Peyer's patch (tissue), 4 donors: ENCODE results near the gene RNF130. TPM values are rescaled to one million over a fixed set of nuclear protein-coding genes. Genes with fewer than 3 reads are reported as not detected.
"Not testable (repeated sequence)": the region's sequence is repeated elsewhere in the genome, so short reads cannot be mapped to it uniquely, and the experiment has no call there.

Source experiments
- DNase-seq, 3 donors: peaks; one replicate each; pipeline ENCODE4 v3.0.0-alpha.2; 2017 to 2019
- H3K27ac ChIP-seq, 4 donors: fragments of 200-600 bp; sonication (generic); one replicate each; pipeline ENCODE4 v1.5.1; 2016 to 2019
- H3K27me3 ChIP-seq, 2 donors: fragments of 200-600 bp; sonication (generic); one replicate each; pipeline ENCODE4 v1.5.1; 2019
- H3K36me3 ChIP-seq, 3 donors: fragments of 200-600 bp; sonication (generic); one replicate each; pipeline ENCODE4 v1.5.1; 2016 to 2019
- H3K4me1 ChIP-seq, 4 donors: fragments of 200-600 bp; sonication (generic); one replicate each; pipeline ENCODE4 v1.5.1; 2016 to 2019
- H3K4me3 ChIP-seq, 4 donors: fragments of 200-600 bp; sonication (generic); 1 replicate in 3 of 4; 2 replicates in 1 of 4; pipeline ENCODE4 v1.5.1; 2016 to 2019; ENCODE audit warnings: mild to moderate bottlenecking in 1 of 4
- H3K9me3 ChIP-seq, 4 donors: fragments of 200-600 bp; sonication (generic); one replicate each; pipeline ENCODE4 v1.5.1; 2016 to 2019; ENCODE audit warnings: mild to moderate bottlenecking in 1 of 4
- POLR2A ChIP-seq, 2 donors: fragments of 450-650 bp; IDR thresholded peaks; one replicate each; pipeline ENCODE4 v1.5.1; 2017; ENCODE audit warnings: antibody characterized with exemption in 2 of 2, mild to moderate bottlenecking in 2 of 2, moderate library complexity in 2 of 2
- total RNA-seq, 4 donors: library from RNA; depleted of rRNA; stranded (reverse); fragments of >200 nt; gene quantifications; one replicate each; pipeline ENCODE4 v1.1.0, GENCODE V29; 2016
- TF ChIP-seq, protein P1 (sequence below), 6 experiments: fragments of 450-650 bp in 4 of 6; fragments of 200-600 bp in 2 of 6; sonication (generic) in 1 of 6; IDR thresholded peaks; one replicate each; pipeline ENCODE4 v1.5.1; 2017 to 2019; ENCODE audit warnings: antibody characterized with exemption in 6 of 6, mild to moderate bottlenecking in 3 of 6, moderate library complexity in 1 of 6

RNF130 gene
- total RNA-seq, 4 donors from 2014 or later, result 29.7 to 54.5 (median 33.6) TPM

DNA sequence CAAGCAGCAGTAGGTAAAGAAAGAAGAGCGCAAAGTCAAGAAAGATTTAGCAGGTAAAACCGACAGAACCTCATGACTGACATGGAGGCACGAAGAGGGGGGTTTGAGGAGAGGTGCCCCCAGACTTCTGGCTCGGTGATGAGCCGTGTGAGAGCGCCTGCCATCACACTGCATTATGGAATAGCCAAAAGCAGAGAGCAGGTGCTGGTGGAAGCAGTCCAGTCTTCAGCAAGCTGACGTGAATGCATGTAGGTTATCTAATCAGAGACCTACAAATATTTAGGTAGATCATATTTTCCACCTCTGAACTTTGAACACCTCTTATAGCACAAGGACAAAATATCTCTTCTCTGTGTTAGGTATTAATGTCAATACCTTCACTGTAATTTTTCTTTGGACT, 68.4 kb downstream of the RNF130 start:
- Histone ChIP-seq H3K27me3 (no peaks in the 10 kb centered on the region), H3K4me3 (no peak overlapping the region), H3K4me1 (peaks cover 0 to 4% (median 0%) of the 10 kb centered on the region in 4 donors), H3K9me3 (no peaks in the 10 kb centered on the region), H3K27ac (no peak overlapping the region), H3K36me3 (peaks cover 0 to 4% (median 0%) of the 10 kb centered on the region in 3 donors)
- TF ChIP-seq, protein P1, sequence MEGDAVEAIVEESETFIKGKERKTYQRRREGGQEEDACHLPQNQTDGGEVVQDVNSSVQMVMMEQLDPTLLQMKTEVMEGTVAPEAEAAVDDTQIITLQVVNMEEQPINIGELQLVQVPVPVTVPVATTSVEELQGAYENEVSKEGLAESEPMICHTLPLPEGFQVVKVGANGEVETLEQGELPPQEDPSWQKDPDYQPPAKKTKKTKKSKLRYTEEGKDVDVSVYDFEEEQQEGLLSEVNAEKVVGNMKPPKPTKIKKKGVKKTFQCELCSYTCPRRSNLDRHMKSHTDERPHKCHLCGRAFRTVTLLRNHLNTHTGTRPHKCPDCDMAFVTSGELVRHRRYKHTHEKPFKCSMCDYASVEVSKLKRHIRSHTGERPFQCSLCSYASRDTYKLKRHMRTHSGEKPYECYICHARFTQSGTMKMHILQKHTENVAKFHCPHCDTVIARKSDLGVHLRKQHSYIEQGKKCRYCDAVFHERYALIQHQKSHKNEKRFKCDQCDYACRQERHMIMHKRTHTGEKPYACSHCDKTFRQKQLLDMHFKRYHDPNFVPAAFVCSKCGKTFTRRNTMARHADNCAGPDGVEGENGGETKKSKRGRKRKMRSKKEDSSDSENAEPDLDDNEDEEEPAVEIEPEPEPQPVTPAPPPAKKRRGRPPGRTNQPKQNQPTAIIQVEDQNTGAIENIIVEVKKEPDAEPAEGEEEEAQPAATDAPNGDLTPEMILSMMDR (IDR thresholded peaks at IDR 0.05), result no peak
- no peak for TF ChIP-seq POLR2A (IDR thresholded peaks at IDR 0.05)
- DNase-seq, result no peak

DNA sequence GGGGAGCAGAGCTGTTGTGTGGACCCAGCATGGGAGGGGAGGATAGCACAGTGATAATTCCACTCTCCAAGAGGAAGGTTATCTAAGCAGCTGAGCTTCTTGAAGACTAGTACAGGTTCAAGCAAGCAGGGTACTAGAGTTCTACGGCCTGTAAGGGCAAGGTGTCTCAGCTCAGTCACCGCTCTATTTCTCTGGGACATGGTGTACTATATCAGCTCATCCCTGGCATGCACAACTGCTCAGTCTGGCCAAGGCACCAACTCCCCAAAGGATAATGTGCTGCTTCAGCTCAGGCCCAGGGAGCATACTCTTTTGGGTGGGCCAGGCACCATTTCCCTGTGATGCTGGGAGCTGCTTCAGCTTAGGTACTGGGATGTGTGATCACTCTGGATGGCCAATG, 69.8 kb downstream of the RNF130 start:
- Histone ChIP-seq H3K27ac (no peak overlapping the region), H3K4me1 (no peaks in the 10 kb centered on the region), H3K4me3 (no peak overlapping the region), H3K9me3 (no peaks in the 10 kb centered on the region), H3K36me3 (peaks cover 0 to 4% (median 0%) of the 10 kb centered on the region in 3 donors), H3K27me3 (no peaks in the 10 kb centered on the region)
- no peak for DNase-seq
- TF ChIP-seq, protein P1 (IDR thresholded peaks at IDR 0.05), result no peak
- no peak for TF ChIP-seq POLR2A (IDR thresholded peaks at IDR 0.05)

DNA sequence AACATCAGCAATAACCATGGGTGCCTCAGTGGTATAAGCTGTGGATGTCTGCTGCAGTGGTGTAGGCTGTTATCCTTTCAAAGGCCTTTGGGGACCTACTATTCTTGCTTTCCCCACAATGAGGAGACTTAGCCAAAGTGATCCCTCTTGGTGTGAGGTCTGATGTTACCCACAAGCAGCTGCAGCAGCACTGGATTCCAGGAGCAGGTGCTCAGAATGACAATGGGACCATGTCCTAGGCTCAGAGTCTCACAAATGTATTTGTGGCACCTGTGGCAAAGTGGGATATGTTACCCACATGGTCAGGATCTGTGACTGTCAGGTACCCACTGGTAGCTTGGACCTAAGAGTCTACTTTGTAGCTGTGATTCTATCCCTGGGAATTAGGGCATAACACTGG, 70.4 kb downstream of the RNF130 start:
- H3K36me3 ChIP-seq, result peaks cover 0 to 4% (median 0%) of the 10 kb centered on the region in 3 donors
- H3K4me3 ChIP-seq, result no peak overlapping the region
- TF ChIP-seq, protein P1 (IDR thresholded peaks at IDR 0.05), result no peak
- H3K4me1 ChIP-seq, result no peaks in the 10 kb centered on the region
- no peaks in the 10 kb centered on the region for H3K9me3 ChIP-seq
- no peak for DNase-seq
- H3K27ac ChIP-seq, result no peak overlapping the region
- H3K27me3 ChIP-seq, result no peaks in the 10 kb centered on the region

DNA sequence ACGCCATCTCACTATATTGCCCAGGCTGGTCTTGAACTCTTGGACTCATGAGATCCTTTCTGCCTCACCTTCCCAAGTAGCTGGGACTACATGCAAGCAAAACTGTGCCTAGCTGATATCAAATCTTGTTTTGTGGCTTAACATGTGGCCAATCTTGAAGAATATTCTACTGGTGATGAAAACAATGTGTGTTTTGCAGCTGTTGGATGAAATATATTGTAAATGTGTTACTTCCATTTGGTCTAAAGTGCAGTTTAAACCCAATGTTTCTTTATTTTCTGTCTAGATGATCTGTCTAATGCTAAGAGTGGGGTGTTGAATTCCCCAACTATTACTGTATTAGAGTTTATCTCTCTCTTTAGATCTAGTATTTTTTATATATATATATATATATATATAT, 73.1 kb downstream of the RNF130 start:
- H3K36me3 ChIP-seq, result peaks cover 0 to 4% (median 0%) of the 10 kb centered on the region in 3 donors
- H3K9me3 ChIP-seq, result no peaks in the 10 kb centered on the region
- no peak overlapping the region for H3K4me3 ChIP-seq
- H3K27me3 ChIP-seq, result no peaks in the 10 kb centered on the region
- H3K27ac ChIP-seq, result no peak overlapping the region
- no peak for TF ChIP-seq POLR2A (IDR thresholded peaks at IDR 0.05)
- TF ChIP-seq, protein P1 (IDR thresholded peaks at IDR 0.05), result no peak
- no peaks in the 10 kb centered on the region for H3K4me1 ChIP-seq
- DNase-seq, result no peak

DNA sequence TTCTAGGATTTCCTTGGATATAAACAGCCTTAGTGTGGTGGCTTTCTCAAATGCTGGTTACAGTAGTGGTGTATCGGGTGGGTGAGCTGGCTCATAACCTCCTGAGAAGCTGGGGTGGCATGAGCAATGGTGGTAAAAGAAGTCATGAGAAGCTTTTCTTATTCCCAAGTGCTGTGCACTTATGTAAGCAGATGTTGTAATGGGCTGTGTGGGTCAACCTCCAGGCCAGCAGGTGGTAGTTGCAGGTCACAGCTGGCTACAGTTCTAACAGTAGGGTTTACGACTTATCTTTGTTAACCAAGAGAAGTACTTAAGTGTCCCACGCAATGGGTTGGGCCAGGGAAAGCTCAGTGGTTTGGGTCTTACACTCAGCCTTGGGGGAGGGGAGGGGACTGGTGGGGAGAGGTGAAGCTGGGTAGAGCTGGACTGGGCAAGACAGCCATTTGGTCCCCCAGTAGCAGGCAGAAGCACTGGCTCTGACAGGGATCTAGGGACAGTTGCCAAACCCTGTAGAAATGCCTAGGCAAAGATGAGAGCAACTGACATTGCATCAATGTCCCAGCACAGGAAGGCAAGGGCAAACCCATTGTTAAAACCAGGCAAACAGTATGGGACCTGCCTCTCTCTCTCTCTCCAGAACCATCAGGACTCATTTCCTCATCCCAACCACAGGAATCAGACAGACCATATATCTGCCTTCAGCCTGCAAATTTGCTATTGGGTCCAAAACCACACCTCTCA, 76.8 kb downstream of the RNF130 start:
- no peaks in the 10 kb centered on the region for H3K9me3 ChIP-seq
- no peak overlapping the region for H3K27ac ChIP-seq
- no peak overlapping the region for H3K4me3 ChIP-seq
- no peaks in the 10 kb centered on the region for H3K36me3 ChIP-seq
- DNase-seq, result no peak
- H3K4me1 ChIP-seq, result no peaks in the 10 kb centered on the region
- H3K27me3 ChIP-seq, result no peaks in the 10 kb centered on the region
- TF ChIP-seq, protein P1 (IDR thresholded peaks at IDR 0.05), result no peak
- TF ChIP-seq POLR2A (IDR thresholded peaks at IDR 0.05), result no peak

DNA sequence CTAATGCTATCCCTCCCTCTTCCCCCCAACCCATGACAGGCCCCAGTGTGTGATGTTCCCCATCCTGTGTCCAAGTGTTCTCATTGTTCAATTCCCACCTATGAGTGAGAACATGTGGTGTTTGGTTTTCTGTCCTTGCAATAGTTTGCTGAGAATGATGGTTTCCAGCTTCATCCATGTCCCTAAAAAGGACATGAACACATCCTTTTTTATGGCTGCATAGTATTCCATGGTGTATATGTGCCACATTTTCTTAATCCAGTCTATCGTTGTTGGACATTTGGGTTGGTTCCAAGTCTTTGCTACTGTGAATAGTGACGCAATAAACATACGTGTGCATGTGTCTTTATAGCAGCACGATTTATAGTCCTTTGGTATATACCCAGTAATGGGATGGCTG, 78.7 kb downstream of the RNF130 start:
- not testable (repeated sequence) for DNase-seq

More for the DNA sequence above, 78.7 kb downstream of the RNF130 start:
- H3K27ac ChIP-seq, H3K27me3 ChIP-seq, H3K4me1 ChIP-seq, H3K9me3 ChIP-seq, H3K36me3 ChIP-seq, H3K4me3 ChIP-seq: not testable (repeated sequence)
